GM12892 (cell line): ENCODE results near the gene HECW1.

Experiments used
- POLR2A ChIP-seq: IDR thresholded peaks from 2 replicates; pipeline ENCODE4 v1.6.1; 2011; ENCODE audit warnings: low read depth, low read length, control low read depth
- POLR2AphosphoS5 ChIP-seq: IDR thresholded peaks from 2 replicates; pipeline ENCODE4 v1.6.1; 2011; ENCODE audit warnings: low read depth, low read length, control low read depth
- TAF1 ChIP-seq: IDR thresholded peaks from 2 replicates; pipeline ENCODE4 v1.6.1; 2011; ENCODE audit warnings: low read depth, mild to moderate bottlenecking, control low read depth, low read length, borderline replicate concordance

- TF ChIP-seq POLR2AphosphoS5 (no peak), POLR2A (no peak), TAF1 (no peak)
These were observed 446.9 kb downstream of the HECW1 start for GRCh38 chr7:43559171-43559945.
